ENCODE results near the gene PCBP4.

The PCBP4 gene

DNA sequence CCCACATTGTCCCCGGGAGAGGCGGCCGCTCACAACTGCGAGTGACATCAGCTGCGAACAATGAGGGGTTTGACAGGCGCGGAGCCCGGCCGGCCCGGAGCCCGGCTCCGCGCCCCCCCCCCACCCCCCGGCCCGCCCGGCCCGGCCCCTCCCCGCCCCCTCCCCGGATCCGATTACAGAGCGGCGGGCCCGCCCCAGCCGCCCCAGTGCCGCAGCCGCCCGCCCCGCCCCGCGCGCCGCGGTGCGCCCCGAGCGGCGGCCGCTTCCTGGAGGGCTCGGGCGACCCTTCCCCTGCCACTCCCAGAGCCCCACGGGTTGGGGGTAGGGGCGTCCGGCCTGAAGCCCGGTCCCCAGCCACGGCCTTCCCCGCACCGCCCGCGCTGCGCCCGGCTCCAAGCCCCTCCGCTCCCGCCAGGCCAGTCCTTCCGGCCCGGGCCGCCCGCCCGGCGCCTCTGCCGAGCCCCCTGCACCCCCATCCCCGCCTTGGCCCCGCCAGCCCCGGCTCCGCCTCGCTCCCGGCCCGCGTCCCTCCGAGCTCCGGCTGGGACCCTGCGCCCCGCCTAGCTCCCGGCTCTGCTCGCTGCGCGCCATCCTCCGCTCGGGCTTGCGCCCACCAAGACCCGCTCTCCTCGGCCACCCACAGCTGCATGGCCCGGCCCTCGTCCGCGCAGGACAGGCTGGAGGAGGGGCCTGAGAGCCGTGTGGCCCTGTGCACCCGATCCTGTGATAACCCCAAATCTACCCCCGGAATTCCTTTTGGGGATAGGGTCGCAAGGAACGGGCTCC lies at the start of gene PCBP4:
Gene PCBP4, minus strand, starts transcription at position 71 of the 786 bp plus-strand sequence. CDS start 6,214 bp downstream, outside the sequence.
- DNase-seq (ENCODE audit: low spot score): peak; percentile 90

DNA sequence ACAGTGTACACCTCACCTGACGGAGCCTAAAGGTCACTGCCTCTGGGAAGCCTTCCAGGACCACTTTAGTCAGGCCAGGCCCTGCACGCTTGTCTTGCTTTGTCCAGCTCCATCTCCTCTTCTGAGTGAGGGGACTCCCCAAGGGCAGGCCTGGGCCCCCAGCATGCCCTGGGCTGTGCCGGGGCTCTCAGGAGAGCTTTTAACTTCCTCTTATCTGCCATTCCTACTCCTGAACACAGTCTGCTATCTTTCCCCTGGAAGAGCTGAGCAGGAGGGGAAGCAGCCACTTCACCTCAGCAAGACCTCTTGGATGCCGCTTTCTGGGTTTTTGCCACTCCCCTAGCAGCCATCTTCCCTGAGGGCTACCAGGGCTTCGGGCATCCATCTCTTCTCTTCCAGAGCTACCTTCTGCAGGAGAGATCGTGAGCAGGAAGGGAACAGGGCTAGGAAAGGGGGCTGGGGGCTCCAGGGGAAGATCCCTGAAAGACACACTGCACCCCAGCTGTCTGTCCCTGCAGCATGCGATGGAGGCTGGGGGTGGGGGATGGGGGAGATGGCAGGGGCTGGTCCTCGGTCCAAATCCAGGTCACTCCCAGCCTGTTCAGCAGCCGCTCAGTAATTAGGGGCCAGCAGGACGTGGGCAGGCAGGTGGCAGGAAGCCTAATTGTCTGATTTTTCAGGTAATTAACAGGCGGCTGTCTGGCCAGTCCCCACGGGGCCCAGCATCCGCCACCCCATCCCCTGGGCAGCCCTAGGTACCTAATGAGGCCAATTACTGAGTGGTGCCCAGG lies 48.4 kb upstream of the PCBP4 start:
- no peak for DNase-seq (ENCODE audit: low spot score)

DNA sequence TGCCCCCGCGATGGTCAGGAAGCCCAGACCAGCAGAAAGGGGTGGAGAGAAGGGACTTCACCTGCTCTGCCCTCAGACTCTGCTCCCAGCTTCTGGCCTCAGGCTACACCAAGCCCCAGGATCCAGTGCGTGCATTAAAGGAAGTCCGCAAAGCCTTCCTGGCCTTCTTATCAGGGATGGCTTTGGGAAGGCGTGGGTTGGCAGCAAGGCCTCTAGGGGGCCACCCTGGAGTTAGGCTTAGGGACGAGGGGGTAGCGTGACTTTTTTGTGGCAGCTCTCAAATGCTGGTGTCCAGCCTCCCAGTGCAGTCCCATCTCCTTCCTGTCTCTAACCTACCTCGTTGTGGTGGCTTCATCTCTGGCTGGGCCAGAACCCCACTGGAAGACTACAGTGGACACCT lies 47.4 kb upstream of the PCBP4 start:
- no peak for DNase-seq (ENCODE audit: low spot score)

DNA sequence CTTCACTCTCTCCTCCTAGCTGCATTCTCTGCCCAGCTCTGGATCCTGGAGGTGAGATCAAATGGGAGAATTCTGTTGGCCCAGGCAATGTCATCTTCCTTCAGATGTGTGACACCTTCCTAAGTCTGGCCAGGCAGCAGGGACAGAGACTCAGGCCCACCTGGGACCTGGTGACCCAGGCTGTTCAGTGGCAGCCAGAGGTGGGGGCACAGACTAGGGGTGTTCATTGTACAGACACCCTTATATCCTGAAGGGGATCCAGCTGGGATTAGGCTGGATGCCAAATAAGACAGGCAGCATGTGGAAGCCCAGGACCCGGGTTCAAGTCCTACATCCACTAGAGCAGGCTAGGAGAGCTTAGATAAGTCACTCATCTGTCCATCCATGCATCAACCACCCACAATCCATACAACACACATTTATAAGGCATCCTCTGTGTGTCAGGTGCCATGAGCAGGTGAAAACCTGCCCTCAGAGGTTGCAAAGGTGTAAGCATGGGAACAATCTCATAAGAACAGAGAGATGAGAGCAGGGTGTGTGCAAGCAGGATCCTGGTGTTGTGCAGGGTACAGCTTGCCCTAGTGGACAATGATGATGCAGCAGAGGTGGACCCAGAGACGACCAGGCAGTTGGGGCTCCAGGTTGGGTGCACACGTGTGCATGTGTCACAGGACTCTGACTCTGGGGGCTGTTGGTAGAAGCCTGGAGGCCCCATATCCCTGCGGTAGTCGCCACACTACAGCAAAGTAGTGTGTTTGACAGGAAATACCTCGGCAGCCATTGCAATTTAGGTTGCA lies 46.7 kb upstream of the PCBP4 start:
- DNase-seq (ENCODE audit: low spot score): no peak

DNA sequence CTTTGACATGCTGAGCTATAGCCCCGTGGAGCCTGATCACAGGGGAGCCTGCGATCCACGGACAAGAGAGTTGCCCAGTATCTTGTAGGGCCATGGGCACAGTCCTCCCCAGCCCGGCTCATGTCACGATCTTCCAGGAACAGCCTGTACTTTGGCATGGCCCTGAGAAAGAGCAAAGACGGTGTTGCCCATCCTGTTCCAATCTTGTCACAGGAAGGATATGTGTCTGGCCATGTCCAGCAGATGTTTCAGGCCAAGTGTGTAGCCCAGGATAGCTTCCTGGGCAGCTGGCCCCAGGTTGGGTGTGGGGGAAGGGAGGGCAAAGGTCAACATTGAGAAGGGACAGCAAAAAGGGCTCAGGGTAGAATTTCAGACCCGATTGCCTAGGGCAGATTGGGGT lies 45.4 kb upstream of the PCBP4 start:
- no peak for DNase-seq (ENCODE audit: low spot score)

DNA sequence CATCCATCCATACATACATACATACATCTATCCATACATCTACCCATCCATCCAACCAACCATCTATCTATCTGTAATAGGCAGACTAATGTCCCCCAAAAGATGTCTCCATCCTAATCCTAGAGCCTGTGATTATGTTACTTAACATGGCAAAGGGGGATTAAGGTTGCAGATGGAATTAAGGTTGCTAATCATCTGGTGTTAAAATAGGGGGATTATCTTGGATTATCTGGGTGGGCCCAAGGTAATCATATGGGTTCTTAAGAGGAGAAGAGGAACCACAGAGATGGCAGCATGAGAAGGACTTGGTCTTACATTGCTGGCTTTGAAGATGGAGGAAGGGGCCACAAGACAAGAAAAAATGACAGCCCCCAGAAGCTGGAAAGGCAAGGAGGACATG lies 43.2 kb upstream of the PCBP4 start:
- no peak for DNase-seq (ENCODE audit: low spot score)

DNA sequence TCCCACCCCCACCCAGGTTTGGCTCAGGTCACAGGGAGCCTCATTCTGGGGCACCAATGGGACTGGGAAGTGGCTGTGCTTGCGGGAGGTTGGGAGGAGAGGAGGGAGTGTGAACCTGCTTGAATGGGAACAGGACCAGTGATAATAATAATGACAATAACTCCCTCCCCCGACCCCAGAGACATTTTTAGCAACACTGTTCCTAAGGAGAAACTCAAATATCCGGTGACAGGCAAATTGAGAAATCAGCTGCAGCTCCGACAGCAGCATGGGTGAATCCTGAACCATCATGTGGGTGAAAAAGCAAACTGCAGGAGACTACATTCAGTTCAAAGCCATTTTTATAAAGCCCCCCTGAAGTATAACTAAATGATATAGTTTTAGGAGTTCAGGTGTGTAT lies 40.0 kb upstream of the PCBP4 start:
- DNase-seq (ENCODE audit: low spot score): no peak

DNA sequence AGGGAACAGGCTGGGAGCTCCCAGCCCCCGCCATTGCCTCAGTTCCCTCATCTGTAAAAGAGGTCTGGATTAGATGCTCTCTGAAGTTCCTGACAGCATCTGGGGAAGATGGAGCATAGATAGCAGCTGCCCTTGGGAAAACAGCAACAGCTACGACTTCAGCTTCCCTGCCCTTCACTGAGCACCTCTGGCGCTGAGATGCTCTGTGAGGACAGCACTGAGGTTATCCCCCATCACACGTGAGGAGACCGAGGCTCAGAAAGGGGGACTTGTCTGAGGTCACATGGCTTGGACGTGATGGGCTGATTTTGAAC lies 39.5 kb upstream of the PCBP4 start:
- DNase-seq (ENCODE audit: low spot score): no peak

DNA sequence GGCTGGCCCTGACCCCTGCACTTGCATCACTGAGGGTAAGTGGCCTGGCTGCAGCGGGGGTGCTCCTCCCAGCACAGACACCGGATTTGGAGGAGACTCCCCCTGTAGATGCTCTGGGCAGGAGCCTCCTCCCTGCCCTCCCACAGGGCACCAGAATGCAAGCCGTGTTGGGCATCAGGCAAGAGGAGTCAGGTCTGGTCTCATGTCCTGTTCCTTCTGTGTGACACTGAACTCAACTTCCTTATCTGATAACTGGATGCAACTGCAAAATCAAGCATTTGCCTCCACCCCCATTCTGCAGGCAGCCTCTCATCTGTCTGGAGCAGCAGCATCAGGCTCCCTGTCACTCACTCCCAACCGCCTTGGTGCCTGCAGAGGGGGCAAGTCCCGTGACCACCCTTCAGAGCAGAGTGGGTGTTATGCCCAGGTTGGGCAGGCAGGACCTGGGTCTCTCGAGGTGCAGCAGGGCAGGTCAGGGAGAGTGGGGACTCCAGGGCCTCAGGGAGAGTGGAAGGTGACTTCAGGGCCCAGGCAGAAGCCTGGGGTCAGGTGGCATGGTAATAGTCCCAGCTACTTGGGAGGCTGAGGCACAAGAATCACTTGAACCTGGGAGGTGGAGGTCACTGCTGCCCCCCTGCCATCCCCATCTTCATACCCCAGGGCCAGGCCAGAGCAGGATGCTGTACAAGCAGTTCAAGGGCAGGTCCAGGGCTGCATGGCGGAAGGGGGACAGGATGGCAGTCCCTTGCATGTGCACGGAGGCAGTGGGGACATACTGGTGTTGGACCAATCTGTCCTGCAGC lies 39.0 kb upstream of the PCBP4 start:
- DNase-seq (ENCODE audit: low spot score): no peak

DNA sequence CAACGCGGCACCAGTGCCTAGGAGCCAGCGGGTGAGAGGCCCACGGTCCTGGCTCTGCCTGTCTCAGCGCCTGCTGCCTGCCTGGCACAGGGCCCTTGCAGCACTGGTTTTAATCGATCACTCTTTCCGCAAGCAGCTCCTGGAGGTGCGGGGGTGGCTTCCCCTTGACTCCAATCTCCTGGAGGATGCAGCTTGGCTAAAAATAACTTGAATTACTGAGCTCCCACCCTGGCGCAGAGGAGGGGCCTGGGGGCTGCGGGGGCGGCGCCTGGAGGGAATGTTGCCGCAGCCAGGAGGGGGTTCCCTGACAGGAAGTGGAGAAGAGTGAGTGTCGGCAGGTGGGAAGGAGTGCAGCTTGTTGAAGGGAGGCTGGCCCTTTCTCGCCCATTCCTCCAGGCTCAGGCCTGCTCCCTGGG lies 38.3 kb upstream of the PCBP4 start:
- peak; percentile 74 for DNase-seq (ENCODE audit: low spot score)

DNA sequence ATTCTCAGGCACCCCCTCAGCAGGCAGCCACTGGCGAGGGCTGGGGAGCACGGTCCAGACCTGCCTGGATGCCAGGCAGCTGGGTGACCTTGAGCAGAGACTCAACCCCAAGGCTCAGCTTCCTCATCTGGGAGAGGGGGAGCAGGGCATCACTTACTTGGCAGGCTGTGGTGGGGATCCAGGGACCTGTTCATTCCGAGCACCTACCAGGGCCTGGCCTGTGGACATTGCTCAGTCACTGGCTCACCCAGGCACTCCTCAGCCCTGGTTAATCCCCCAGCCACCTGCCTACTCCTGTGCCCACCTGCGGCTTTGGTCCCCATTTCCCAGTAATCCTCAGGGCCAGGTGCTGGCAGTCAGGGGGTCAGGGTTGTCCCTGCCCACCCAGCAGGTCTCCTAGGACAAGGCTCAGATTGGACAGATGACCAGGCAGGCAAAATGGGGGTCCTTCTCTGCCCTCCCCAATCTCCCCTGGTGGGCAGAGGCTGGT lies 37.7 kb upstream of the PCBP4 start:
- no peak for DNase-seq (ENCODE audit: low spot score)

DNA sequence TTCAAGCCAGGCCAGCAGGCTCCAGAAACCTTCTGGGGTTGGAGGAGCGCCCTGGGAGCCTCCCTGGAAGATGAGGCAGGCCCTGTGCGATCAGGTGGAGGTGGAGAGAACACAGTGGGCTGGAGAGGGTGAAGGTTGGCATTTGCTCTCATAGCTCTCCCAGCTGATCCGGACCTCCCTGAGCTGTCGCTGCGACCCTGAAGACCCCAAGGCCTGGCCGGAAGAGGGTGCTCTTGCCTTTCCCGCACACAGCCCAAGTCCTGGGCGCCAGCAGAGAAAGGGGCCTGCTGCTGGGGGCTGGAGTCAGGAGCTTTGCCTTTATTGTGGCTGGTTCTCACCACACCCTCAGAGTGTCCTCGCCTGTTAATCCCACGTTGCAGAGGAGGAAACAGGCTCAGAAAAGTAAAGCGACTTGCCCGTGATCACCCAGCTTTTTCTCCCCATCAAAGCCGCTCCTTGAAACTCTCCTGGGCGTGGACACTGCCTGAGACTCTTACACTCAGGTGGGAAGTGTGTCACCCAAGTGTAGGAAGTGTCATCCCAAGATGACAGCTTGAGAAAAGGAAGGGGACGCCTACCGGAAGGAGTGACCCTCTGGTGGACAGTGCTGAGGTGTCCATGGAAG lies 37.0 kb upstream of the PCBP4 start:
- DNase-seq (ENCODE audit: low spot score): peak; percentile 45

DNA sequence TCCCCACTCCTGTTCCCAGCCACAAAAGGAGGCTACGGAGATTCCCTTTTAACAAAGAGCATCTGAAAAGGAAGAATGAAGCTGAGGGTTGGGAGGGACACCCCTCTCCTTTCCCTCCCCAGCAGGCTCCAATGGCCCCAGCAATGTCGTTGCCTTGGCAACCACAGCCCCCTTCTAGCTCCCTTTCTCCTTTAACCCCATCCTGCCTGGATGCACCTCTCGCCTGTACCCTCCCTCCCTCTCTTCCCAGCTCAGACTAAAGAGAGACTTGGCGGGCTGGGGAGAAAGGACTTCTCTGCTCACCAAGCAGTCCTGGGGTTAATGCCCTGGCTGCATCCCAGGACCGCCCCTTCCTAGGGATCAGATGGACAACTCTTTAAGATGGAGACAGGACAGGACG lies 35.5 kb upstream of the PCBP4 start:
- DNase-seq (ENCODE audit: low spot score): no peak

DNA sequence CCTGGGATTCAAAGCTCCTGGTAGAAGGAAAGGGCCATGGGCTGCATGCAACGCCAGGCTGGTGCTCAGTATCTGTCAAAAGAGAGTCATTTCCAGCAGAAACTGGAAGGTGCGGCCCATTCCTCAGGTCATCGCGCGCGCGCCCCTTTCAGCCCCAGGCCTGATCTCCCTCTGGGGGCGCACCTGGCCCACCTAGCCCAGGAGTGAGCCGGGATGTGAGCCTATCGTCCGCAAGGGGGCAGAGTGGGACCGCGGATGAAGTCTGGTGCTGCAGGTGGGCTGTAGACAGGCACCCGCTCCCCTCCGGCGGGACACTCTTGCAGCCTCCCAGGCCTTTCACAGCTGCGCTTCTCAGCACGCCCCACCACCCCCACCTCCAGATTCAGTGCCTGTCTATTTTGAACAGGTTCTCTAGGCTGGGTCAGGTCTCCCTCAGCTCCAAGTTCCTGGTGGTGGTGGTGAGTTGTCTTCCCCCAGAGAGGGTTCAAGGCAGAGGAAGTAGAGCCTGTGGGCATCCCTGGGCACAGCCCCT lies 34.3 kb upstream of the PCBP4 start:
- peak; percentile 89 for DNase-seq (ENCODE audit: low spot score)

DNA sequence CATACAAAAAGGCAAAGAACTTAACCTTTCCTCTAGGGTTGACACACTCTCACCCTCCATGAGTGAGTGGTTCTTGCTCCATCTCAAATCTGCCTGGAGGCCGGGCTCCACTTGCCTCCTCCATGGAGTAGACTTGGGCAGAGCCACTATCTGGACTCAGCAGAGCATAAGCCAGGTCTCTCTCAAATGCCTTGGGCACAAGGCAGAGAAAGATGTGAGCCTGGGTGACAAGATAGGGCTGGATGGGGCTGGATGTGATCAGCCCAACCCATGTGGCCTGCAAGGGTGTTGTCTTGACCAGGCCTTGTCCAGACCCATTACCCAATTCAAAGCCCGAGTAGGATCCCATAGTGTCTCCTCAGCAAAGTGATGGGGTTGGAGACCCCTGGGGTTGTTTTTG lies 32.6 kb upstream of the PCBP4 start:
- no peak for DNase-seq (ENCODE audit: low spot score)

DNA sequence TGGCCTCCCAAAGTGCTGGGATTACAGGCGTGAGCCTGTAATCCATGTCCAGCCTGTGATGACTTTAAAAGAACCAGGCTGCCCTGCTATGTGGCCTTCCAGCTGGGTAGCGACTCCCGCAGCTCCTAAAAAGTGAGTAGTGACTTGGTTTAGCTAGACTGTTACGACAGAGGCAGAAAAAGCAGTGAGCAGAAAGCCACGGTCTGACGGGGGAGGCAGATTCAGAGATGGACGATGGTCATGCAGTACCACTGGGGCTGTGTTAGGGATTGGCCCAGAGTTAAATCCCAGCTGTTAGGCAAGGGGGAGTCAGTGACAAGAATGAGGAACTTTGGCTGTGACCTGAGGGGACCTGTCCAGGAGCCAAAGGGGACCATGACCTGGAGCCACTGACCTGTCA lies 31.5 kb upstream of the PCBP4 start:
- DNase-seq (ENCODE audit: low spot score): no peak

DNA sequence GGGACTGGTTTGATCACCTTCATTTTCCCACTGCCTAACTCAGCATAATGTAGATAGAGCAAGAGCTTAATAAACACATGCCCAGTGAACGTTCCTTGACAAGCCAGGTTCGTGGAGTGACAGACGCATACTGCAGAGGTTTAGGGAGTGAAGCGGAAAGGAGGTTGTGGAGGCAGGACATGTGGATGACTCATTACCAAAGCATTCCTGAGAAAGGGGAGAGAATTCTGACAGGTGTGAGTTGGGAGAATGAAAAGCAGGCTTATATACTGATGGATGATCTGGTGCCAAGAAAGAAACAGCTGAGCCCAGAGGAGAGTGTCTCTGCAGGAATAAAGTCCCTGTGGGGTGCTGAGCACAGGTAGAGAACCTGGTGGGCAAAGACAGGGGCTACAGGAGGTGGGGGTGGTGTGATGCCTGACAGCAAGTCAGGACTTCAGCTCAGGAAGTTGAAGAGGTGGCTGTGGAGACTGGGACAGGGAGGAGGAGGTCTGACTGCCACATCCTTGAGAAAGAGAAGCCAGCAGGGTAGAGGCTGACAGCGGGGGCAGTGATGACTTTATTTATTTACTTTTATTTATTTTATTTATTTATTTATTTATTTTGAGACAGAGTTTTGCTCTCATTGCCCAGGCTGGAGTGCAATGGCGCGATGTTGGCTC lies 30.8 kb upstream of the PCBP4 start:
- DNase-seq (ENCODE audit: low spot score): no peak

DNA sequence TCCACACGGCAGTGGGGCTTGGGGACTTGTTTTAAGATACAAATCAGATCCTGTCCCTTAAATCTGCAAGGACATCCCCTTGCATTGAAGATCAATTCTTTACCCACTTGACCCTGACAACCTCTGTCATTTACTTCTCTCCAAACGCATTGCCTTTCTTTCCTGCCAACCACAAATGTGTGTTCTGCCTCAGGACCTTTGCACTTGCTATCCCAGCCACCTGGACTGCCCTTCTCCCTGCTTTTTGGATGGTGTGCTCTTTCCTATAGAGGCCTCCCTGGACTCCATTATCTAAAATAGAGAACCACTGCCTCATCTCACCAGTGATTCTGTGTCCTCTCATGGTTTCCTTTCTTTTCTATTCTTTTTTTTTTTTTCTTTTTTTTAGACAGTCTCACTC lies 29.9 kb upstream of the PCBP4 start:
- no peak for DNase-seq (ENCODE audit: low spot score)

DNA sequence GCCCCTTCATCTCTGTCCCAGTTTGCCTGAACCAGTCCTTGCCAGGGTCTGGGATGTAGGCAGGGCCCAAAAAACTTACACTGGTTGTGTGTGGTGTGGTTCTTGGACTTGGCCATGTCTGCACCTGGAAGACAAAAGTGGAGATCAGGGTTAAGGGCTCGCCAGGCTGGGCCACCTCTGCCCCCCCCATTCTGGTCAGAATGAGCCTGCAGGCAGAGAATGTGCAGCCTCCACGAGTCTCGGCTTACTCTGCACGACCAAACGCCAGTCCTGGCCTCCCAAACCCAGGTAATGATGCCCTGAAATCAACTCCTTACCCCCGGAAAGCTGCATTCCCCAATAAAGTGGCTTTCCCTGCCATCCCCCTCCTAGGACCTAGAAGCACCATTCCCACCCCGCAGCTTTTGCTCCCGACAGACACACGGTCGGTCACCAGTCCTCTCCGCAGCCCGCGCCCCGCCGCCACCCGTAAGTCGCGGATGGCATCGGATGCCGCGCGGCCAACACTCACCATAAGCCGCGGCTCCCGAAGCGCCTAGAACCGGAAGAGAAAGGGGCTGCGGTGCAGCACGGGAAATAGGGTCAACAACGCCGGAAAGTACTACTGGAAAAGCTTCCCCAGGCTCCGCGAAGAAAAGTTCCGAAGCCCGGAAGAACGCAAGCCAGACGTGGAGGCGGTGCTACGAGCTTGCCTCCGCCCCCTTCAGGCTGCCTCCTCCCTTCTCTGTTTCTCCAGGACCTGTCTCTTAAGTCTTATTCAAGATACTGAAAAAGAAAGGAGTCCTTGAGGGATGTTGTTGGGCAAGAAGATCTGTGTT lies 28.3 kb upstream of the PCBP4 start, which contains the start of gene RPL29:
Gene RPL29, minus strand, starts transcription at position 550 of the 818 bp plus-strand sequence. Its CDS starts 434 bp downstream, at position 116.
- peak; percentile 97 for DNase-seq (ENCODE audit: low spot score)

All from AG20443 (cell line).